Vagina (tissue), 2 donors: Measurements from ENCODE around the gene BMPR1B.

Experiments
- POLR2A ChIP-seq, 2 donors: fragments of 450-650 bp; IDR thresholded peaks; one replicate each; pipeline ENCODE4 v1.6.1; 2017; ENCODE audit warnings: antibody characterized with exemption in 2 of 2, mild to moderate bottlenecking in 2 of 2, moderate library complexity in 2 of 2
- POLR2AphosphoS5 ChIP-seq, 2 donors: sonication (generic); formaldehyde crosslinking; IDR thresholded peaks; one replicate each; pipeline ENCODE4 v1.9.0; 2017; ENCODE audit warnings: antibody characterized with exemption in 2 of 2, mild to moderate bottlenecking in 2 of 2, low read depth in 1 of 2; ENCODE audit not compliant: insufficient read depth in 1 of 2

DNA sequence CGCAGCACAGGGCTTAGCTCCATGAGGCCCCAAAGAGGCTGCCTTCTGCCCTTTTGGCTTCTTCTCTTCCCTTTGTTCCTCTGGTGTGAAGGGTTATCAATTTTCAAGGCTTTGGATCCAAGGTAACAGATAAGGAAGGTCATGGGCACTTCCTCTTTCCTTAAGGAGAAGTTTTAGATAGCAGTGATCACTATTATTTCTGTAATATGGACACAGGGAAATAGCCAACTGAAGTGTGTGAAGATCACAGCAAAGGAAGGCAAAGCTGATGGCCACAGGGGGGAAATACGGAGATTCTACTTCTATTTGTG, 424.2 kb downstream of the BMPR1B start:
- no peak for TF ChIP-seq POLR2A (IDR thresholded peaks at IDR 0.05)
- TF ChIP-seq POLR2AphosphoS5 (IDR thresholded peaks at IDR 0.05; ENCODE audit: insufficient read depth in 1 of 2, low read depth in 1 of 2) = no peak
